ENCODE measurements around the gene PDGFA.

Gene PDGFA

GRCh38 chr7:516606-517456, 2.8 kb downstream of the PDGFA start:
- DNase-seq = no peak

GRCh38 chr7:516216-516605, 3.4 kb downstream of the PDGFA start:
- no peak for DNase-seq

- no peak for DNase-seq
Measured at GRCh38 chr7:515628-516027, 4.0 kb downstream of the PDGFA start.

GRCh38 chr7:514651-515598, 4.7 kb downstream of the PDGFA start:
- no peak for DNase-seq

GRCh38 chr7:514242-514641, 5.4 kb downstream of the PDGFA start:
- DNase-seq = no peak

- no peak for DNase-seq
Measured at GRCh38 chr7:513521-514166, 6.0 kb downstream of the PDGFA start.

GRCh38 chr7:512541-513311, 6.9 kb downstream of the PDGFA start:
- DNase-seq = no peak

GRCh38 chr7:512146-512510, 7.5 kb downstream of the PDGFA start:
- no peak for DNase-seq

- no peak for DNase-seq
Measured at GRCh38 chr7:511476-512145, 8.0 kb downstream of the PDGFA start.

GRCh38 chr7:510782-511281, 8.8 kb downstream of the PDGFA start:
- DNase-seq = no peak

- DNase-seq = no peak
Measured at GRCh38 chr7:510131-510481, 9.5 kb downstream of the PDGFA start.

- DNase-seq = no peak
Measured at GRCh38 chr7:509426-510130, 10.1 kb downstream of the PDGFA start.

- no peak for DNase-seq
Measured at GRCh38 chr7:508461-509170, 11.0 kb downstream of the PDGFA start.

GRCh38 chr7:507623-508300, 11.9 kb downstream of the PDGFA start:
- DNase-seq = no peak

- no peak for DNase-seq
Measured at GRCh38 chr7:506921-507622, 12.6 kb downstream of the PDGFA start.

GRCh38 chr7:506391-506831, 13.2 kb downstream of the PDGFA start:
- DNase-seq = no peak

GRCh38 chr7:505171-505570, 14.5 kb downstream of the PDGFA start:
- no peak for DNase-seq

- DNase-seq = no peak
Measured at GRCh38 chr7:504221-505111, 15.2 kb downstream of the PDGFA start.
